GM18907 (cell line): Measurements from ENCODE around the gene DCLRE1A.

ENCODE experiments used
- ATAC-seq: cut with Tn5 transposase; IDR thresholded peaks from one replicate; pipeline ENCODE4 v1.9.1; 2021; ENCODE audit warnings: mild to moderate bottlenecking, moderate library complexity; ENCODE audit not compliant: unreplicated experiment

Gene DCLRE1A

DNA sequence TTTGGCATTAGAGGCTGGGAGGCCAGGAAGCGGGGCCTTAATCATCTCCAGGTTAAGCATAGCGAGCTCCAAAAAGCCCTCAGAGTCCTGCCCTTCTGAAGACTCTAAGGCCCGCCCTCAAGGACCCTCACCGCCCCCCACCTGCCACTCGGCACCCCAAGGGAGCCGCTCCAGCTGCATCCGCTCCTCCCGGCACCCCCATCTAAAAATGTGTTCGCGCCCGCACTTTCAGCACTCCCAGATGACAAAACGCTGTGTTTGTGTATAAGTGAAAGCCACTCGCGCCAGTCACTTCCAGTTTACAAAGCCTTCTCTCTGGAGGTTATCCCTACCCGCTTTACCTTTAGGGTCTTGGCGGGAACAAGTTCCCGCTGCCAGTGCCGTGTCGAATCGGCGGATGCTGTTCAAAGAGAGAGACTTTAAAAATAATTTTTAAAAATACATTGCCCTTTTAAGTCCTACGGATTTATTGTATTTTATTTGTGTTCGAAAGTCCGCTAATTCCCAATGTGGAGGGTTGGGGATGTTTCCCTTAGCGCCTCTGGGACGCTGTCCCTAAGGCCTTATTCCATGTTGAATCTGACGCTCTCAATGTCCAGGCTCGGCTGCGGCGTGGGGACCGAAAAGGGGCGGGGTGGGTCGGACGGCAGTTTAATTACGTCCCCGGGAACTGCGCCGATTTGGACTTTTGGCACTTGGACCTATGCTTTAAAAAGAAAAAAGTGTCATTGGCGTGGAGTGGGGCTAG, at the start of gene DCLRE1A, which contains the start of gene NHLRC2:
Gene DCLRE1A (minus strand): TSS at position 70 of the 748 bp plus-strand sequence. CDS start 900 bp downstream, outside the sequence.
Gene NHLRC2 (plus strand): TSS at position 649 of the 748 bp plus-strand sequence. CDS start 212 bp downstream, outside the sequence.
- ATAC-seq, result peak; percentile 45

DNA sequence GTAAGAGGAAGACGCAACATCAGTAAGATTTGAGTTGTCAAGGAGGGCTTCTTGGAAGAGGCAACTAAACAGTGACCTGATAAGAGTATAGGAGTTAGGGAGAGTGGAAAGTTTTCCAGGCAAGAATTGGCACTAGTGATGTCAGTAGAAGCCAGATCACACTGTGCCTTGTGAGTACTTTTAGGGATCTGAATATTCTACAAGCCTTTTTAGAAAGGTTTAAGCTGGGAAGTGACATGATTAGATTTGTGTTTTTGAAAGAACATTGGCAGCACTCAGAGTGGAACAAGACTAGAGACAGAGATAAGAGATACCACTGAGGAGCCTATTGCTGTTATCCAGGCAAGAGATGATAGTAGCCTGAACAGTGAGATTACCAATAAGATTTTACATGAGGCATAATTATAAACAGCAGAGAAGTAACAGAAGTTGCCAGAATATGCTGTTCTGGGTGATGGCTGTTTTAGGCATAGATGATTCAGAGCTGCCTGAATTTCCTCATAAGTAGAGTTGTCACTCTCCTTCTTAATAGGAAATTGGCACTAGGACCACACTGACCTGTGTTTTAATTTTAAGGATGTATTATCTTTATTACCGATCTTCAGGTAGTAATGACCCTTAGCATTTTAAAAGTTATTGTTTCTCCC, 46.2 kb upstream of the DCLRE1A start:
- no peak for ATAC-seq

DNA sequence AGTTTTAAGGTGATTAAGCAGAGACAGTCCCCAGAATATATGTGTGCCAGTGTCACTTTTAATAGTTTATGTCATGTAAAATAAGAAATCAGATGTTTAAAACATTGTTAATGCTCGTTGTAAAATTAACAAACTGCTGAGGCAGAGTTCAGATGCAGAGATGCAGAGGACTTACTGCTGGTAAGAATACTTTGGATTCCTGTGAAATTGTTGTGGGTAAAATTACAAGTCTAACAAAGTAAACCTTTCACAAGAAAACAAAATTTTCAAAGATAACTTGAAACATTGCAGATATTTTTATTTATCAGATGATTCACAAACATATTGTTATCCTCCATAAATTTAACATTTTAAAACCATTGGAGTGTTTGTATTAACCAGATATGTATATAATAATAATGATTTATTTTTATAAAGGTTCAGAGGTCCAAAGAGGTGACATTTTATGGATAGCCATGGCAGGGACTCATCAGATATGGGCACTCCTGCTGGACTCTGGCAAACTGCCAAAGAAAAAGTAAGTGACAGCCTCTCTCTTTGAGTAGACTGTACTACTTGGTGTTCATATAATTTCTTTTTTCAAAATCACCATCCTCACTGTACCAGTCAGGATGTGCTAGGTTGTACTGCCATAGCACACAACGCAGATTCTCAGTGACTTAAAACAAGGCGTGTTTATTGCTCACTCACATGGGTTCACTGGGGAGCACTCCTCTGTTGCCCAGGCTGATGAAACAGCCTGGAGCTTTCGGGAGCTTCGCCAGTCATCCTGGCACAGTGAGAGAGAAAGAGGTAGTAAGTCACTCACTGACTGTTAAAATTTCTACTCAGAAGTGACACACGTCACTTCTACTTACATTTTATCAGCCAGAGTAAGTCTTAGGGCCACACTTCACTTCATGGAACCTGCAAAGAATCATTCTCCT, 44.1 kb upstream of the DCLRE1A start:
- no peak for ATAC-seq

DNA sequence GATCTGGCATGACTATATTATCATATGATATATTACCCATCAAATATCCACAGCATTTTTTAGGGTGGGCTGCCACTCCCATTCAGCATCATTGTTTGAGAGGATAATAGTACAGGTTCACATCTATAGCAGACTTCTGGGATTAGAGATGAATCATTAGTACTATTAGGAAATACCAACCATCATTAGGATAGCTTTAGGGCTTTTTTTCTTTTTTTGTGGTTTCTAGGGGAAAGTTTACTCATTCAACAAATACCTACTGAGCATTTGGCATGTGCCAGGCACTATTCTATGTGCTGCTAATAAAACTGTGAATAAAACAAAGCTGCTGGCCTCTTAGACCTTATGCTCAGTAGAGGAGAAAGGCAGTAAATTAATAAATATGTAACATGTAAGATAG, 41.1 kb upstream of the DCLRE1A start:
- ATAC-seq, result no peak

DNA sequence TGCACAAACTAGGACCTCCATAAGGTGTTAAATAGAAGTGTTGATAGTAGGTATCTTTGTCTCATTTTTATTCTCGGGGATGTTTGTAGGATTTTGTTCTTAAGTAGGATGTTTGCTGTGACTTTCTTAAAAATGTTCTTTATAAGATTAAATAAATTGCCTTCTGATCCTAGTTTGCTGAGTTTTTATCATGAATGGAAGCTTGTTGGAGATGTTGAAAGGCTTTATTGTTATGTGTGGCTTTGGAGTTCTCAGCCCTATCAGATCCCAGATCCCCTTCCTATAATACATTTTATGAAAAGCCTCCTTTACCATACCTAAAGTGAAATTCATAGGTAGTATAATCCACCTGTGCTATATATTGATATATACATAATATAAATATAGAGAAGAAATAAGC, 40.7 kb upstream of the DCLRE1A start:
- ATAC-seq, result no peak

DNA sequence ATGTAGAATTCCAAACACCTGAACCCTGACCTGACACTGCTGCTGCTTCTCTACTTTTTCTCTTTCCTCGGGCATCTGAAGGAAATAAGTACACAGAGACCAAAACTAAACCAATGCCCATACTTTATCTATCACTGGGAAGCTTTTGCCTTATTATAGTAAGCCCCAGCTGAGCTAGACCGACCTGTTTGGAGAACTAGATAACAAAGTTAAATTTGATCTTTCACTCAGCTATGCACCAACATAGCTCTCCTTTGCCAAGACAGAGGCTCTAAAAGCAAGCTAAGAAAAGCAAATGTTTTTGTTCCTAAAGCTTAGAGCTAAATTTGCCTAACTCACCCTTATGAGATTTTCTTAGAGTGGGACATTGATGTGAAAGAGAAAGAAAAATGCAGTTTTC, 39.7 kb upstream of the DCLRE1A start:
- ATAC-seq, result no peak

DNA sequence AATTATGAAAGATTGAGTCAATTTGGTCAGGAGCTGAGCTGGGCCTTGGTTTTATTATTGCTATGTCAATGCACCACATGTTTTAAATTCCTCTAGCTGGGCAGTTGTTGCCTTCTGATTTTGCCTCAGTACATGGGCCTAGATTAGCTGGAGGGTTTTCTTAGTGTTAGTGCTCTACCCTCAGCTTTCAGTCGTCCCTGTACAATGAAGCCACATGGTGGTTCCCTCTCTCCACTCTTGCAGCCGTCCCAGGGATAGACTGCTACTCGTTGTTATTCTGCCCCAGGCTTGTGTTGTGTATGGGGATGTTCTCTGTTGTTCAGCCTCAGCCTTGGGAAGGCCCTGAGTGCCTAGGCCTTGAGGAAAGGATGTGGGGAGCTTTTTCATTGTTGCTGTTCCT, 37.6 kb upstream of the DCLRE1A start:
- ATAC-seq, result no peak

DNA sequence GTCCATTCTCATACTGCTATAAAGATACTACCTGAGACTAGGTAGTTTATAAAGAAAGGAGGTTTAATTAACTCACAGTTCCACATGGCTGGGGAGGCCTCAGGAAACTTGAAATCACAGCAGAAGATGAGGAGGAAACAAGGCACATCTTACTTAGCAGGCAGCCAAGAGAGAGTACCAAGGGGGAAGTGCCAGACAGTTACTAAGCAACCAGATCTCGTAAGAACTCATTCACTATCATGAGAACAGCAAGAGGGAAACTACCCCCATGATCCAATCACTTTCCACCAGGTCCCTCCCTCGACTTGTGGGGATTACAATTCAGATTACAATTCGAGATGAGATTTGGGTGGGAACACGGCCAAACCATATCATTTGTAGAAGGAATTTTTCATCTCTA, 36.9 kb upstream of the DCLRE1A start:
- ATAC-seq, result no peak

DNA sequence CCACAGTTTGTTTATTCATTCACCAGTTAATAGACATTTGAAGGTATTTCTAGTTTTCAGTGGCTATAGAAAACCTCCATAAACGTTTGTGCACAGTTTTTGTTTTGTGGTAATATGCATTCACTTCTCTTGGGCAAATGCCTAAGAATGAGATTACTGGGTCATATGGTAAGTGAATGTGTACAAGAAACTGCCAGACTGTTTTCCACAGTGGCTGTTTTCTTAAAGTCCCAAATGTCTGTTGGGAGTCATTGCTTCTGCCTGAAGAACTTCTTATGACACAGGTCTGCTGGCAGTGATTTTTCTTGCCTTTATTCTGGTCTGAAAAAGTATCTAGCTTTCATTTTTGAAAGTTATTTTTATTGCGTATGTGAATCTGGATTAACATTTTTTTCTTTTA, 36.0 kb upstream of the DCLRE1A start:
- no peak for ATAC-seq

DNA sequence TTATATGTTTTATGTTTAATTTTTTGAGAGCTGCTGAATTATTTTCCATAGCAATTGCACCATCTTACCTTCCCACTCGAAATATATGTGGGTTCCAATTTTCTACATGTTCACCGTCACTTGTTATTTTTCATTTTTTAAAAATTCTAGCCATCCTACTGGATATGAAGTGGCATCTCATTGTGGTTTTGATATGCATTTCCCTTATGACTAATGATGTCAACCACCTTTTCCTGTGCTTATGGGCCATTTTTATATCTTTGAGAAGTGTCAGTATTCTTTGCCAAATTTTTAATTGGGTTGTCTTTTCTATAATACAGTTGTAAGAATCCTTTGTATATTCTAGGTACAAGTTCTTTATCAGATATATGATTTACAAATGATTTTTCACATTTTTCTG, 28.4 kb upstream of the DCLRE1A start:
- no peak for ATAC-seq

DNA sequence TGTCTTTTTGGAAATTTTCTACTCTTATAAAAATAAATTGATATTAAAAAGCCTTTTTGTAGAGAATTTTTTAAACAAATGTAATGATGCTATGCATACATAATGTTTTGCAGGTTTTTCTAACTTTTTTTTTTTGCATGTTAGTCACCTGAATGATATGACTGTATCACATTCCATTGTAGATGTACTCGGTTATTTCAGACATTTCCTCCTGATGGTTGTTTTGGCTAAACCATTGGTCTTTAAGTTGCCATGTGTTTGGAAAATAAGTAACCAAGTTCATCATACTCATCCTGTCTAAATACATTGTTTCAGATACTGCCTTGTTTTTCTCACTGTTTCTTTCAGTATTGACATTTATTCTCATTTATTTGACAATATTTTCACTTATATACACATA, 26.4 kb upstream of the DCLRE1A start:
- no peak for ATAC-seq

DNA sequence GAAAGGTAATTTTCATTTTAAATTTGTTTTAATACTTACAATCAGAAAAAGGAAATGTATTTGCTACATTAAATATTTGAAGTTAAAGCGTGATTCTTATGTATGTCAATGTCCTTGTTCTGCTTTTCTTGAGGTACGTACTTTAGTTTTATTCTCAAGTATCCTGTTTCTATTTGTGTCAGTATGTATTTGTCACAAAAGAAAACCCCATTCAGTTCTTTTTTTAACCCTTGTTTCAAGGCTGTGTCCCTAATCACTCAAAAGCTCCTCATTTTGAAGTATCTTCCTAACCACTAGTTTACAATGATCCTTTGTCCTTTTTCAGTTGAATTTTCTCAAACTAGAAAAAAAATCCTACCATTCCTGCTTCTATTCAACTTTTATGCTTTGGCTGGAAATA, 25.8 kb upstream of the DCLRE1A start:
- ATAC-seq, result peak; percentile 72

DNA sequence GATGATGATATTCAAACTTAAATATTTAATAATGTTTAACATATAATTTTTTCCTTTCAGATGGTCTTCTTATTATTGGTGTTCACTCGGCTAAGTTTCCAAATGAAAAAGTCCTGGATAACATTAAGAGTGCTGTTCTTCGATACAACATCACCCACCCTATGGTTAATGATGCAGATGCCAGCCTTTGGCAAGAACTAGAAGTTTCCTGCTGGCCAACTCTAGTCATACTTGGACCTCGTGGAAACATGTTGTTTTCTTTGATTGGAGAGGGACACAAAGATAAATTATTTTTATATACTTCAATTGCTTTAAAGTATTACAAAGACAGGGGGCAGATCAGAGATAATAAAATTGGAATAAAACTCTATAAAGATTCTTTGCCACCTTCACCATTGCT, 22.6 kb upstream of the DCLRE1A start:
- no peak for ATAC-seq

DNA sequence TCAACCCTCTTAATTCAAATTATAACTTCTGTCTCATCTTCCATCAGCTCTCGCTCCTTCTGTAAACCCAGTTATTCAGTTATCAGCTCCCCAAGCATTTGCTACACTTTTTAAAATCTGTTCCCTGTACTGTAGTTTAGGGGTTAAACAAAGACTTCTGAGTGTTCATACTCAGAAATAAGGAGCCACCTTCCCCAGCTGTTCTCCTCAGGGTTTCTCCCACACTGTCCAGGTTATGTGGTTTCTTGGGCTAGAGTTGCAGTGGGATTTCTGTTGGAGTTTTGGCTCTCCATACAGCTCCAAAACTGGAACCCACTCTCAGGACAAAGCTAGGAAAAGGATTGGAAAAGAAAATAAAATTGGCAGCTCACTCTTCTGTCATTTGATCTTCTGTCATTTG, 21.3 kb upstream of the DCLRE1A start:
- ATAC-seq, result no peak

DNA sequence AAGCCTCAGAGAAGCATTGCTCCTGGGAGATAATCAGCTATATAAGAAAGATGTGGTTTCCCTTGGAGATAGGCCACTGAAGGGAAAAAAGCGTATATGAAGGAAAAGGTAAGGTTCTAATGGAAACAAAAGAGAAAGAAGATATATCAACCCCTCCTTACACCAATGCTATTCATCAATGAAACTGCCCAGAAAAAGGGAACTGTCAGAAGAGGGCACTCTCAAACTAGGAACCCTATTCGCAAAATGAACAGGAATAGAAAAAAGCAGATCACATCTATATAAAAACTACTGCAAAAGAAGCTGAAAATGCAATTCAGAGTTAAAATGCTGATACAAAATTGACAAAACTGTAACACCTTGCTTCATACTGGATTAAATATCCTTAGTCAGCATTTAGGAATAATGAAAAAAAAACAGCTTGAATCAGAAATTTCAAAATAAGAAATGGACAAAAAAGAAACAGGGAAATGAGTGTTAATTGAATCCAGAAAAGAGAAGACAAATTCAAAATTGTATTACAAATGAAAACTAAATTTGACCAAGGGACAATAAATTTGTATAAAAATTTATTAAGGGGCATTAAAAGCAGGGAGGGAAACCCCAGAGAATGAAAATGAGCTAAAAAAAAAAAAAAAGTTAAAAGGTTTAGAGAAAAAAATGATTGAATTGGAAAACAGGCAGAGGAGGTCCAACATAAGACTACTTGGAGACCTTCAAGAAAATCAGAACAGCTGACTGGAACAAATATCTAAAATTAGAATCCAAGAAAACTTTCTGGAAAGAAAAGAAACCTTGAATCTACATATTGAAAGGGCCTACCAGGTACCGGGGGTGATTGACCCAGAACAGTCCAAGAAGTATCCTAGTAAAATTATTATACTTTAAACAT, 18.5 kb upstream of the DCLRE1A start:
- no peak for ATAC-seq

DNA sequence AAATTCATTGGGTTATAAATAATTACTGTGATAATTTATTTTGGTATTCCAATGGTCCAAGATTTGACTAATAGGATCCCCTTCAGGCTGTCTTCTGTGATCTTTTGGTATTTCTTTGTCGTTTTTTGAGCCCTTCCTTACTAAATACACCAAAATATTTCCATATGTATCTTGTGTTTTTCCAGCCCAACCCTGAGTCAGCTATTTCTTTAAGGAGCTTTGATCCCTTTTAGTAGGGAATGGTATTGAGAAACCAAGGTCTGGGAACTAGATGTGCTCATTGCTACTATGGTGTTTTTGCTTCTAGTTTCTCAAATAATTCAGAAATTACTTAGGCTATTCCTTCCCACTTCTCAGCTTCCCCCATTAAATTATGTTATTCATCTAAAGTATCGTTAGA, 15.9 kb upstream of the DCLRE1A start:
- no peak for ATAC-seq

DNA sequence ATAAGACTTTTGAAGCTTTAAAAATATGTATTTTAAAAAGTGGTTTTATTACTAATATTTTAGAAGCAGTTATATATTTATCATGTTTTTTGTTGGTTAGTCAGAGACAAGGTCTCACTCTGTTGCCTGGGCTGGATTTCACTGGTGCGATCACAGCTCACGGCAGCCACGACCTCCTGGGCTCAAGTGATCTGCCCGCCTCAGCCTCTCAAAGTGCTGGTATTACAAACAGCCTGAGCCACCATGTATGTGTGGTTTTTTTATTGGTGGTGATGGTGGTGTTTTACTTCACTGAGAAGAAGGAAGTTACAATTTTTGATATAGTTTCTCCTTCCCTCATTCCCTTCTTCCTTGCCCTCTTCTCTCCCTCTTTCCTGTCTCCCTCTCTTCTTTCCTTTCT, 14.0 kb upstream of the DCLRE1A start:
- ATAC-seq, result no peak

DNA sequence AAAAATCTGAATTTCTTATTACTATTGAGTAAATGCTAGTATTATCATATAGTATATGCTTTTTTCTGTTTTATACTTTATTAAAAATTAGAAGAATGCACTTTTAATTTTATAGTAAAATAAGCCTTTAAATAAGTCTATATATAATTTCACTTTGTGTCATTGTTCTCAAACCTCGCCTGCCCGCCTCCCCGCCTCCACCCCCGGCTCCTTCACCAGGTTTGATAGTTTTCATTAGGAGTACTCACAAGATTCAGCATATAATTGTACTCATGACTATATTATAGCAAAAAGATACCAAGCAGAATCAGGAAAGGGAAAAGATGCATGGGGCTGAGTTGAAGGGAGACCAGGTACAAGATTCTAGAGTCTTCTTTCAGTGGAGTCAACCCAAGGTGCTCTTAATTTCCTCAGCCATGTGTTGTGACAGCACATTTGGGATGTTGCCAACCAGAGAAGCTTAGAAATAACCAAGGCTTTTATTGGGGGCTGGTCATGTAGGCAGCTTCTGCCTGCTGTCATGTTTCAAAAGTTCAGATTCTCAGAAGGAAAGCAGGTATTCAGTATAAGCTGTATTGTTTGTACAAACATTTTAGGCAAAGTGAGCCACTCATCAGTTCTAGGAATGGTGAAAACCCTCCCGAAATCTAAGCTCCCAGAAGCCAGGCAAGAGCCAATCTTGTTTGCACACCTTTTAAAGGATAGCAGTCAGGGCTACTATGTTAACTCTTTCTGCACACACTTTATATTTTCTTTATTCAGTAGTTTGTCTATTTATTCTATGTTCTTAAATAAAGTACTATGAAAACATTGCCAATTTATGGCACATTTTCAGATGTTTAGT, 12.9 kb upstream of the DCLRE1A start:
- no peak for ATAC-seq

DNA sequence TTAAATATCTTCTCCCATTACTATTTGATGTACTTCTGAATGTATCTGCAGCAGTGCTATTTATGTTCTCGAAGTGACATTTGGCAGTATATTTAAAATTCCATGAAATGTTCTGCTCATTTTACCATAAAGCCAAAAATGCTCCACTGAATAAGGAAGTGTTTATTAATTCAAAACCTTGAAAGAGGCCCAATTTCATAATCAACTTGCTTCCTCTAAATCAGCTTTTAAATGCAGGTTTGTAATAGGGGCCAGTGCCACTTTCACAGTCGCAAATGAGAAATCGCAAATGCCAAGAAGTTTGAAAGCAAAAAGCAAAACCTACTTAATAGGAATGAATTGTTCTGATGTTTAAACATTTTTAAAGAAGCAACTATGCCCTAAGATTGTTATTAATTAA, 12.0 kb upstream of the DCLRE1A start:
- no peak for ATAC-seq

DNA sequence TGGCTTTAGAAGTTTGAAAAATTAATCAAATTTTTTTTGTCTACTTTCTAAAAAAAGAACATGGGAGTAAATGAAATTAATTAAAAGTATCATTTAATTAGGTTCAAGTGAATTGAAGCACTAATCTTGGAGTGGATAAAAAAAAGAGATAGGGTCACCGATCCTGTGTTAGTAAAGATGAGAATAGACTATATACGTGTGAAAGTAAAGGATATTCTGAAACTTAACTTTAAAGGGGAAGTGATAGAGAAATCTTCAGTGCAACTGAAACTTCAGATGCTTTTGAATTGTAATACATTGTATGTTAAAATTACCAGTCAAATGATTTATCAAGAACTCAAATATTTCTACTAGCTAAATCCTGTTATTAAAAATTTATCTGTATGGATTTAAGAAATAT, 5.4 kb upstream of the DCLRE1A start:
- ATAC-seq, result peak; percentile 37
